SH-SY5Y (cell line): ENCODE results near the gene FAM83G.

Experiments used
- GATA2 ChIP-seq: IDR thresholded peaks from 2 replicates; pipeline ENCODE4 v1.6.1; 2011; ENCODE audit warnings: mild to moderate bottlenecking, low read depth, low read length
- GATA3 ChIP-seq: IDR thresholded peaks from 2 replicates; pipeline ENCODE4 v1.6.1; 2011; ENCODE audit warnings: low read depth, mild to moderate bottlenecking, low read length, moderate library complexity

GRCh38 chr17:18919963-18920362 is 84.6 kb downstream of the FAM83G start:
- TF ChIP-seq GATA2 (no peak), GATA3 (no peak)
